Hepatocyte (in vitro differentiated cells): ENCODE measurements around the gene KLHL3.

Source experiments
- CTCF ChIP-seq: fragments of 200-600 bp; sonication (generic); IDR thresholded peaks from 2 replicates; pipeline ENCODE4 v1.5.1; 2016; ENCODE audit warnings: antibody characterized with exemption, mild to moderate bottlenecking; ENCODE audit not compliant: poor library complexity
- EZH2 ChIP-seq: fragments of 200-600 bp; sonication (generic); IDR thresholded peaks from 2 replicates; pipeline ENCODE4 v1.6.1; 2016; ENCODE audit warnings: antibody characterized with exemption, mild to moderate bottlenecking, borderline replicate concordance

GRCh38 chr5:137699336-137700281 lies 36.3 kb downstream of the KLHL3 start:
- TF ChIP-seq CTCF (no peak), EZH2 (no peak)
